ENCODE data around the gene IL23A.

DNA sequence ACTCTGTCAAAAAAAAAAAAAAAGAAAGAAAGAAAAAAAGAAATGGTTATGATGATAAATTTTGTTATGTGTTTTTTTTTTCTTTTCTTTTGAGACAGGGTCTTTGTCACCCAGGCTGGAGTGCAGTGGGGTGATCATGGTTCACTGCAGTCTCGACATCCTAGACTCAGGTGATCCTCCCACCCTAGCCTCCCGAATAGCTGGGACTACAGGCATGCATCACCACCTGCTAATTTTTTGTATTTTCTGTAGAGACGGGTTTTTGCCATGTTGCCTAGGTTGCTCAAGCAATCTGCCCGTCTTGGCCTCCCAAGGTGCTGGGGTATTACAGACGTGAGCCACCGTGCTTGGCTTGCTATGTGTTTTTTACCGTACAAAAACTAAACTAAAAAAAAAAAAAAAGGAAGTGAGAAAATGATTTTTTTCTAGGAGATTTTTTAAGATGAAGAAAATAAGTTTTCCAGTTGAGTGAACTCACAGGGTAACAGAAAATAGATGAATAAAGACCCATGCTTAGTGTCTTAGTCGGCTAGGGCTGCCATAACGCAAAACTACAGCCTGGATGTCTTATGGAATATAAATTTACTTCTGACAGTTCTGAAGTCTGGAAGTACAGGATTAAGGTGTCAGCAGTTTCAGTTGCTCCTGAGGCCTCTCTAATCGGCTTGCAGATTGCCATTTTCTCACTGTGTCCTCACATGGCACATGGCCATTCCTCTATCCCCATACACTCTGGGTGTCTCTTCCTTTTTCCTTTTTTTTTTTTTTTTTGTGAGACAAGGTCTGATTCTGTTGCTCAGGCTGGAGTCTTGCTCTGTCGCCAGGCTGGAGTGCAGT, 37.1 kb downstream of the IL23A start:
- TF ChIP-seq, protein P1, sequence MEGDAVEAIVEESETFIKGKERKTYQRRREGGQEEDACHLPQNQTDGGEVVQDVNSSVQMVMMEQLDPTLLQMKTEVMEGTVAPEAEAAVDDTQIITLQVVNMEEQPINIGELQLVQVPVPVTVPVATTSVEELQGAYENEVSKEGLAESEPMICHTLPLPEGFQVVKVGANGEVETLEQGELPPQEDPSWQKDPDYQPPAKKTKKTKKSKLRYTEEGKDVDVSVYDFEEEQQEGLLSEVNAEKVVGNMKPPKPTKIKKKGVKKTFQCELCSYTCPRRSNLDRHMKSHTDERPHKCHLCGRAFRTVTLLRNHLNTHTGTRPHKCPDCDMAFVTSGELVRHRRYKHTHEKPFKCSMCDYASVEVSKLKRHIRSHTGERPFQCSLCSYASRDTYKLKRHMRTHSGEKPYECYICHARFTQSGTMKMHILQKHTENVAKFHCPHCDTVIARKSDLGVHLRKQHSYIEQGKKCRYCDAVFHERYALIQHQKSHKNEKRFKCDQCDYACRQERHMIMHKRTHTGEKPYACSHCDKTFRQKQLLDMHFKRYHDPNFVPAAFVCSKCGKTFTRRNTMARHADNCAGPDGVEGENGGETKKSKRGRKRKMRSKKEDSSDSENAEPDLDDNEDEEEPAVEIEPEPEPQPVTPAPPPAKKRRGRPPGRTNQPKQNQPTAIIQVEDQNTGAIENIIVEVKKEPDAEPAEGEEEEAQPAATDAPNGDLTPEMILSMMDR (conservative IDR thresholded peaks at IDR 0.05): no peak
- TF ChIP-seq EZH2 (IDR thresholded peaks at IDR 0.05; ENCODE audit: low read depth): no peak

Data from PC-9 (cell line).